Smooth muscle cell (in vitro differentiated cells): ENCODE data around the gene ZNF700. TPM values are rescaled to one million over a fixed set of nuclear protein-coding genes. Genes with fewer than 3 reads are reported as not detected.

ENCODE experiments used
- DNase-seq: peaks from one replicate; lab custom pipeline; 2025; ENCODE audit not compliant: unreplicated experiment; lab: John Stamatoyannopoulos, UW
- H2AFZ ChIP-seq: fragments of 200-600 bp; sonication (generic); 2 replicates; pipeline ENCODE4 v1.6.0; 2016; ENCODE audit warnings: antibody characterized with exemption, low read depth, mild to moderate bottlenecking
- H3F3A ChIP-seq: fragments of 200-600 bp; sonication (generic); 2 replicates; pipeline ENCODE4 v1.6.0; 2017; ENCODE audit warnings: antibody characterized with exemption, low read depth
- H3K27ac ChIP-seq: fragments of 200-600 bp; sonication (generic); 2 replicates; pipeline ENCODE4 v1.5.1; 2016; ENCODE audit warnings: low read depth, mild to moderate bottlenecking
- H3K27me3 ChIP-seq: fragments of 200-600 bp; sonication (generic); 2 replicates; pipeline ENCODE4 v1.6.1; 2016; ENCODE audit warnings: low read depth, mild to moderate bottlenecking
- H3K36me3 ChIP-seq: fragments of 200-600 bp; sonication (generic); 2 replicates; pipeline ENCODE4 v1.5.1; 2016; ENCODE audit warnings: low read depth
- H3K4me1 ChIP-seq: fragments of 200-600 bp; sonication (generic); 2 replicates; pipeline ENCODE4 v1.5.1; 2016; ENCODE audit warnings: low read depth
- H3K4me2 ChIP-seq: fragments of 200-600 bp; sonication (generic); 2 replicates; pipeline ENCODE4 v1.6.0; 2016; ENCODE audit warnings: mild to moderate bottlenecking
- H3K4me3 ChIP-seq: fragments of 200-600 bp; sonication (generic); 2 replicates; pipeline ENCODE4 v1.5.1; 2016; ENCODE audit warnings: mild to moderate bottlenecking
- H3K79me2 ChIP-seq: fragments of 200-600 bp; sonication (generic); 2 replicates; pipeline ENCODE4 v1.6.0; 2016; ENCODE audit warnings: low read depth, mild to moderate bottlenecking
- H3K9ac ChIP-seq: fragments of 200-600 bp; sonication (generic); 2 replicates; pipeline ENCODE4 v1.6.0; 2016; ENCODE audit warnings: low read depth
- H3K9me3 ChIP-seq: fragments of 200-600 bp; sonication (generic); replicated peaks from 2 replicates; pipeline ENCODE4 v1.5.1; 2016; ENCODE audit warnings: low read depth
- H4K20me1 ChIP-seq: fragments of 200-600 bp; sonication (generic); 2 replicates; pipeline ENCODE4 v1.6.0; 2016; ENCODE audit warnings: low read depth
- CTCF ChIP-seq: fragments of 200-600 bp; sonication (generic); IDR thresholded peaks from 2 replicates; pipeline ENCODE4 v1.5.1; 2017; ENCODE audit warnings: borderline replicate concordance, mild to moderate bottlenecking, antibody characterized with exemption; ENCODE audit not compliant: insufficient read depth, poor library complexity, severe bottlenecking
- WGBS: methylation state at CpG from one replicate; pipeline ENCODE4 v1.1.7; 2016; ENCODE audit warnings: low lambda C conversion rate; 5-methylcytosine and 5-hydroxymethylcytosine counted together
- polyA plus RNA-seq: library from polyadenylated mRNA; unstranded; fragments of >200 nt; fragmentation: Nextera tagmentation; extraction: Ambion mirVana; gene quantifications from 2 replicates; pipeline ENCODE4 v1.2.1, GENCODE V29; 2016
- total RNA-seq: library from RNA; depleted of rRNA; stranded (reverse); fragments of >200 nt; gene quantifications from 2 replicates; pipeline ENCODE4 v1.2.3, GENCODE V29; 2014

The ZNF700 gene
- total and polyA plus RNA-seq, 2 experiments from 2014 or later = 1.2 to 8.3 TPM

GRCh38 chr19:11982526-11982925 is 57.6 kb downstream of the ZNF700 start:
- Histone ChIP-seq H3K9me3 (peaks cover 40% of the 10 kb centered on the region), H2AFZ (no peak overlapping the region), H3K9ac (no peak overlapping the region), H3K27ac (no peak overlapping the region), H3K4me3 (no peak overlapping the region), H3K4me1 (no peaks in the 10 kb centered on the region), H3K27me3 (no peaks in the 10 kb centered on the region), H4K20me1 (no peaks in the 10 kb centered on the region), H3K36me3 (peaks cover 4% of the 10 kb centered on the region), H3F3A (no peaks in the 10 kb centered on the region), H3K79me2 (no peaks in the 10 kb centered on the region), H3K4me2 (no peak overlapping the region)
- DNase-seq = no peak
- 81% methylated on average over 4 of the region's 4 CpGs for WGBS
- TF ChIP-seq CTCF = no peak

- Histone ChIP-seq H3K9ac (no peak overlapping the region), H3K9me3 (peaks cover 17% of the 10 kb centered on the region), H2AFZ (no peak overlapping the region), H4K20me1 (peaks cover 6% of the 10 kb centered on the region), H3K36me3 (no peaks in the 10 kb centered on the region), H3K27me3 (no peaks in the 10 kb centered on the region), H3K4me1 (no peaks in the 10 kb centered on the region), H3K4me3 (no peak overlapping the region), H3K27ac (no peak overlapping the region), H3K79me2 (peaks cover 8% of the 10 kb centered on the region), H3F3A (no peaks in the 10 kb centered on the region), H3K4me2 (no peak overlapping the region)
- no peak for DNase-seq
- TF ChIP-seq CTCF = peak; percentile 13
- 57% methylated on average over 5 of the region's 5 CpGs for WGBS
Observed at GRCh38 chr19:11984986-11985385, 60.1 kb downstream of the ZNF700 start.

GRCh38 chr19:11986754-11987153 is 61.8 kb downstream of the ZNF700 start:
- Histone ChIP-seq H3K4me1 (no peaks in the 10 kb centered on the region), H3K27me3 (no peaks in the 10 kb centered on the region), H3F3A (no peaks in the 10 kb centered on the region), H3K79me2 (peaks cover 14% of the 10 kb centered on the region), H3K27ac (no peak overlapping the region), H2AFZ (no peak overlapping the region), H3K9me3 (peaks cover 5% of the 10 kb centered on the region), H3K4me3 (no peak overlapping the region), H3K36me3 (no peaks in the 10 kb centered on the region), H3K4me2 (no peak overlapping the region), H3K9ac (no peak overlapping the region), H4K20me1 (peaks cover 6% of the 10 kb centered on the region)
- TF ChIP-seq CTCF = no peak
- WGBS = 94% methylated on average over 17 of the region's 17 CpGs
- DNase-seq = no peak

- H3K9ac ChIP-seq = peak overlapping the region; percentile 67
- under 1% methylated on average over 54 of the region's 54 CpGs for WGBS
- no peaks in the 10 kb centered on the region for H3F3A ChIP-seq
- H4K20me1 ChIP-seq = peaks cover 6% of the 10 kb centered on the region
- H3K27ac ChIP-seq = peak overlapping the region; percentile 55
- H2AFZ ChIP-seq = peak overlapping the region; percentile 98
- no peaks in the 10 kb centered on the region for H3K27me3 ChIP-seq
- H3K4me1 ChIP-seq = no peaks in the 10 kb centered on the region
- H3K36me3 ChIP-seq = no peaks in the 10 kb centered on the region
- H3K79me2 ChIP-seq = peaks cover 14% of the 10 kb centered on the region
- no peak for TF ChIP-seq CTCF
- peak overlapping the region; percentile 87 for H3K4me3 ChIP-seq
- DNase-seq = peak; percentile 69
- H3K4me2 ChIP-seq = peak overlapping the region; percentile 92
- H3K9me3 ChIP-seq = no peaks in the 10 kb centered on the region
Observed at GRCh38 chr19:11987405-11988281, 62.7 kb downstream of the ZNF700 start.
